ENCODE data around the gene SPSB3. TPM values are rescaled to one million over a fixed set of nuclear protein-coding genes. Genes with fewer than 3 reads are reported as not detected.

The SPSB3 gene
- total RNA-seq, 1 donor from 2014 or later = 52.9 TPM

DNA sequence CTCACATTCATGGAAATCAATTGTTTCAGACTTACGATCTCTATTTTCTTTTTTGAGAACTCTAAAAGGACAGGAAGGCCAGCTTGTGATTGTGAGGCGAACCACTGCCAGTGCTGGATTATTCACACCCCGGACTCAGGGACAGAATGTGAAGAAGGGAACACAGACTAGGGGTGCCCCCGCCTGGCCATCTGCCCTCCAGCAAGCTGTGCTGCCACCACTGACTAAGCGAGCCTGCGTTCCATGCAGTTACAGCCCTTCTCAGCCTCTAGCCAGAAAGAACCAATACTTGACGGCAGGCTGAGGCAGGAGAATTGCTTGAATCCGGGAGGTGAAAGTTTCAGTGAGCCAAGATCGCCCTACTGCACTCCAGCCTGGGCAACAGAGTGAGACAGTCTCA, 41.5 kb upstream of the SPSB3 start:
- H3K27ac Mint-ChIP-seq (ENCODE audit: unreplicated experiment) = no peak overlapping the region
- H3K36me3 Mint-ChIP-seq (ENCODE audit: low read depth, unreplicated experiment) = peaks cover 3% of the 10 kb centered on the region

DNA sequence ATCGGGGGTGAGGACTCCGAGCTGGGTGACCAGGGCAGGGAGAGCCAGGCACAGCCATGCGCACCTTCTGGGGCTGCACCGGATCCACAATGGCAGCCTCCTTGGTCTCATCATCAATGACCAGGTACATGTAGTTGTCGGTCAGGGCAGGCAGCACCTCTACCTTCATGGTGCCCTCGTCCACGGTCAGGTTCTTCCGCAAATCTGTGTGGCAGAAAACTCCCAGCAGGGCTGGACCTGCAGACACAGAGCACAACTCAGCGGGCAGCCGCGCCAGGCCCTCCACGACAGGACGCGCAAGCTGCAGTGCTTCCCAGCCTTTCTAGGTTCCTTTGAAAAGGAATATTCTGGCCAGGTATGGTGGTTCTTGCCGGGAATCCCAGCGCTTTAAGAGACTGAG, 40.4 kb upstream of the SPSB3 start:
- TF ChIP-seq, protein P1, sequence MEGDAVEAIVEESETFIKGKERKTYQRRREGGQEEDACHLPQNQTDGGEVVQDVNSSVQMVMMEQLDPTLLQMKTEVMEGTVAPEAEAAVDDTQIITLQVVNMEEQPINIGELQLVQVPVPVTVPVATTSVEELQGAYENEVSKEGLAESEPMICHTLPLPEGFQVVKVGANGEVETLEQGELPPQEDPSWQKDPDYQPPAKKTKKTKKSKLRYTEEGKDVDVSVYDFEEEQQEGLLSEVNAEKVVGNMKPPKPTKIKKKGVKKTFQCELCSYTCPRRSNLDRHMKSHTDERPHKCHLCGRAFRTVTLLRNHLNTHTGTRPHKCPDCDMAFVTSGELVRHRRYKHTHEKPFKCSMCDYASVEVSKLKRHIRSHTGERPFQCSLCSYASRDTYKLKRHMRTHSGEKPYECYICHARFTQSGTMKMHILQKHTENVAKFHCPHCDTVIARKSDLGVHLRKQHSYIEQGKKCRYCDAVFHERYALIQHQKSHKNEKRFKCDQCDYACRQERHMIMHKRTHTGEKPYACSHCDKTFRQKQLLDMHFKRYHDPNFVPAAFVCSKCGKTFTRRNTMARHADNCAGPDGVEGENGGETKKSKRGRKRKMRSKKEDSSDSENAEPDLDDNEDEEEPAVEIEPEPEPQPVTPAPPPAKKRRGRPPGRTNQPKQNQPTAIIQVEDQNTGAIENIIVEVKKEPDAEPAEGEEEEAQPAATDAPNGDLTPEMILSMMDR (IDR thresholded peaks at IDR 0.05; ENCODE audit: unreplicated experiment) = no peak

More for the DNA sequence above, 41.5 kb upstream of the SPSB3 start:
- Mint-ChIP-seq H3K4me3 (ENCODE audit: unreplicated experiment) (peak overlapping the region; percentile 76), H3K4me1 (ENCODE audit: unreplicated experiment) (peaks cover 10% of the 10 kb centered on the region), H3K27me3 (ENCODE audit: unreplicated experiment) (no peaks in the 10 kb centered on the region), H3K9me3 (ENCODE audit: unreplicated experiment) (no peaks in the 10 kb centered on the region)
- DNase-seq (ENCODE audit: low spot score) = peak; percentile 34
- TF ChIP-seq, protein P1 (IDR thresholded peaks at IDR 0.05; ENCODE audit: unreplicated experiment) = no peak

GRCh38 chr16:1821861-1822611, 39.7 kb upstream of the SPSB3 start:
- TF ChIP-seq, protein P1 (IDR thresholded peaks at IDR 0.05; ENCODE audit: unreplicated experiment) = no peak
- Mint-ChIP-seq H3K36me3 (ENCODE audit: low read depth, unreplicated experiment) (peaks cover 3% of the 10 kb centered on the region), H3K4me3 (ENCODE audit: unreplicated experiment) (no peak overlapping the region), H3K27ac (ENCODE audit: unreplicated experiment) (no peak overlapping the region), H3K4me1 (ENCODE audit: unreplicated experiment) (no peaks in the 10 kb centered on the region), H3K9me3 (ENCODE audit: unreplicated experiment) (no peaks in the 10 kb centered on the region), H3K27me3 (ENCODE audit: unreplicated experiment) (no peaks in the 10 kb centered on the region)
- no peak for DNase-seq (ENCODE audit: low spot score)

More for the DNA sequence above, 40.4 kb upstream of the SPSB3 start:
- Mint-ChIP-seq H3K27me3 (ENCODE audit: unreplicated experiment) (no peaks in the 10 kb centered on the region), H3K36me3 (ENCODE audit: low read depth, unreplicated experiment) (peaks cover 3% of the 10 kb centered on the region), H3K27ac (ENCODE audit: unreplicated experiment) (no peak overlapping the region), H3K4me3 (ENCODE audit: unreplicated experiment) (no peak overlapping the region), H3K9me3 (ENCODE audit: unreplicated experiment) (no peaks in the 10 kb centered on the region), H3K4me1 (ENCODE audit: unreplicated experiment) (peaks cover 7% of the 10 kb centered on the region)
- DNase-seq (ENCODE audit: low spot score) = no peak

DNA sequence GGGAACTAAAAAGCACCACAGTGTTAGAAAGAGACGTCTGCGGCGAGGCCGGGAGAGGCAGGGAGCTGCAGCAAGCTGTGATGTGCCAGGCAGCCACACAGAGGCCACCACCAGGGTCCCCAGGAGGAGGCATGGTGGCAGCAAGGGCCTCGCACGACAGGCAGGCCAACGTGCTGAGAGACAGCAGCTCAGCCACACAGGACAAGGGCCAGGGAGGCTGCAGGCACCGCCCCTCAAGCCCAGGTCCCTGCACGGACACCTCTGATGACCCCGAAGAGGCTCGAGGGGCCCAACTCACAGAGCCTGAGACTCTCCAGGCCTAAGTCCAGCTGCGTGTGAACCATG, 38.5 kb upstream of the SPSB3 start:
- H3K4me3 Mint-ChIP-seq (ENCODE audit: unreplicated experiment) = no peak overlapping the region

More for the DNA sequence above, 38.5 kb upstream of the SPSB3 start:
- TF ChIP-seq, protein P1 (IDR thresholded peaks at IDR 0.05; ENCODE audit: unreplicated experiment) = no peak
- no peaks in the 10 kb centered on the region for H3K27me3 Mint-ChIP-seq (ENCODE audit: unreplicated experiment)
- H3K4me1 Mint-ChIP-seq (ENCODE audit: unreplicated experiment) = no peaks in the 10 kb centered on the region
- H3K9me3 Mint-ChIP-seq (ENCODE audit: unreplicated experiment) = no peaks in the 10 kb centered on the region
- H3K27ac Mint-ChIP-seq (ENCODE audit: unreplicated experiment) = no peak overlapping the region
- no peak for DNase-seq (ENCODE audit: low spot score)
- peaks cover 3% of the 10 kb centered on the region for H3K36me3 Mint-ChIP-seq (ENCODE audit: low read depth, unreplicated experiment)

All from endothelial cell (in vitro differentiated cells).